GM18867 (cell line): ENCODE measurements around the gene KIF1A.

Source experiments
- ATAC-seq: cut with Tn5 transposase; IDR thresholded peaks from one replicate; pipeline ENCODE4 v1.9.1; 2021; ENCODE audit warnings: mild to moderate bottlenecking, moderate library complexity; ENCODE audit not compliant: unreplicated experiment

Gene KIF1A

GRCh38 chr2:240722376-240722775 is 97.6 kb downstream of the KIF1A start:
- ATAC-seq = no peak

GRCh38 chr2:240721596-240722180 is 98.3 kb downstream of the KIF1A start:
- no peak for ATAC-seq

GRCh38 chr2:240720686-240721595 is 99.1 kb downstream of the KIF1A start:
- ATAC-seq = no peak

GRCh38 chr2:240719676-240720545 is 100.1 kb downstream of the KIF1A start:
- ATAC-seq = no peak

GRCh38 chr2:240718896-240719490 is 101.0 kb downstream of the KIF1A start:
- ATAC-seq = no peak

- ATAC-seq = no peak
These were observed 102.1 kb downstream of the KIF1A start for GRCh38 chr2:240717681-240718581.

GRCh38 chr2:240717181-240717641 is 102.8 kb downstream of the KIF1A start:
- no peak for ATAC-seq

GRCh38 chr2:240716130-240716798 is 103.8 kb downstream of the KIF1A start:
- no peak for ATAC-seq

GRCh38 chr2:240714747-240715725 is 105.0 kb downstream of the KIF1A start:
- ATAC-seq = no peak

GRCh38 chr2:240713928-240714746 is 105.9 kb downstream of the KIF1A start:
- no peak for ATAC-seq

GRCh38 chr2:240713071-240713927 is 106.7 kb downstream of the KIF1A start:
- ATAC-seq = no peak

- ATAC-seq = no peak
These were observed 107.9 kb downstream of the KIF1A start for GRCh38 chr2:240712121-240712520.

GRCh38 chr2:240711701-240712100 is 108.3 kb downstream of the KIF1A start:
- no peak for ATAC-seq

GRCh38 chr2:240711296-240711695 is 108.7 kb downstream of the KIF1A start:
- no peak for ATAC-seq

- no peak for ATAC-seq
These were observed 111.6 kb downstream of the KIF1A start for GRCh38 chr2:240708457-240708856.

- ATAC-seq = no peak
These were observed 112.2 kb downstream of the KIF1A start for GRCh38 chr2:240707821-240708220.
